GM21528 (cell line): ENCODE results near the gene ANAPC15.

Experiments used
- ATAC-seq: cut with Tn5 transposase; IDR thresholded peaks from one replicate; pipeline ENCODE4 v1.9.1; 2021; ENCODE audit warnings: mild to moderate bottlenecking, moderate library complexity; ENCODE audit not compliant: unreplicated experiment, low FRiP score

The ANAPC15 gene

DNA sequence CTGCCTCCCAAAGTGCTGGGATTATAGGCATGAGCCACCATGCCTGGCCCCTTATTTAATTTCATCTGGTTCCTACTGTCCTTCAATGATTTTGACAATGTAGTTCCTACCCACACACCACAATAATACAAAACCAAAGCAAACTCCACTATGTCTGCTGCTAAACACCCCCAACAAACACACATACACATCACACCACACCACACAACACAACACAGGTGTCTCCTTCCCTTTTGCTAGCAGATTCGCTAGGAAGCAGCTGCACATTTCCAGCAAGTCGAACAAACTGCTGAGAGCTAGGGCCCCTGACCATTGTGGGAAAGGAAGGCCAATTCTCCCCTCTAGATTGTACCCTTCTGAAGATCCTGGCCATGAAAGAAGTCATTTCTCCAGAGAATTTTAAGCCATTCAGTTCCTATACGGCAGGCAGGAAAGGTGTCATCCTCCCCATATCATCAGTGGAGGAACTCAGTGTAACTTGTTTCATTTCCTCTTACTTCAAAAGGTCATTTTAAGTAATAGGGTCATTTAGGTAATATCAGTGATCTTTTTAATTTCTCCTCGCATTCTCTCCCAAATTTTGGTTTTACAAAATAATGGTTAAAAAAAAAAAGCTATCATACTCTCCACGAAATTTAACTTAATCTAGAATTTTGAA is 50.6 kb downstream of the ANAPC15 start:
- no peak for ATAC-seq
